Heart right ventricle (tissue), 16 donors: Measurements from ENCODE around the gene ETV2. TPM values are rescaled to one million over a fixed set of nuclear protein-coding genes. Genes with fewer than 3 reads are reported as not detected.

Source experiments
- ATAC-seq, 8 donors: fragments of 200-7000 bp; cut with Tn5 transposase; one replicate each; pipeline ENCODE4 v1.9.1; 2020; ENCODE audit warnings: mild to moderate bottlenecking in 8 of 8, moderate library complexity in 8 of 8, moderate number of reproducible peaks in 1 of 8
- DNase-seq, 2 donors: peaks; one replicate each; pipeline ENCODE4 v3.0.0-alpha.2; 2020
- H3K27ac ChIP-seq, 10 donors: fragments of 200-600 bp; sonication (generic) in 2 of 10; one replicate each; pipeline versions ENCODE4 v1.5.0 to v1.8.0; 2020 to 2022; ENCODE audit warnings: mild to moderate bottlenecking in 3 of 10
- H3K27me3 ChIP-seq, 7 donors: fragments of 200-600 bp; one replicate each; pipeline ENCODE4 v1.8.0; 2021 to 2022; ENCODE audit warnings: mild to moderate bottlenecking in 2 of 7
- H3K36me3 ChIP-seq, 9 donors: fragments of 200-600 bp; sonication (generic) in 1 of 9; one replicate each; pipeline versions ENCODE4 v1.5.0 to v1.8.0; 2020 to 2022; ENCODE audit warnings: mild to moderate bottlenecking in 2 of 9
- H3K4me1 ChIP-seq, 9 donors: fragments of 200-600 bp; sonication (generic) in 1 of 9; one replicate each; pipeline versions ENCODE4 v1.5.0 to v1.8.0; 2020 to 2022; ENCODE audit warnings: mild to moderate bottlenecking in 4 of 9
- H3K4me3 ChIP-seq, 10 donors: fragments of 200-600 bp; sonication (generic) in 2 of 10; one replicate each; pipeline versions ENCODE4 v1.5.0 to v1.8.0; 2020 to 2022; ENCODE audit warnings: mild to moderate bottlenecking in 7 of 10, moderate library complexity in 2 of 10
- H3K9me3 ChIP-seq, 11 donors: fragments of 200-600 bp in 10 of 11; sonication (generic) in 2 of 11; one replicate each; pipeline versions ENCODE4 v1.5.0 to v1.8.0; 2013 to 2022; ENCODE audit warnings: mild to moderate bottlenecking in 2 of 11, control low read depth in 1 of 11, moderate library complexity in 1 of 11
- CTCF ChIP-seq, 9 donors: fragments of 200-600 bp; sonication (generic) in 2 of 9; IDR thresholded peaks; one replicate each; pipeline versions ENCODE4 v1.5.0 to v1.8.0; 2021 to 2022; ENCODE audit warnings: antibody characterized with exemption in 9 of 9, mild to moderate bottlenecking in 5 of 9, moderate library complexity in 1 of 9
- WGBS, 2 donors: extraction: QIAGEN DNeasy Blood & Tissue Kit; methylation state at CpG; one replicate each; pipeline ENCODE4 v1.1.7; 2013; ENCODE audit warnings: inconsistent platforms in 1 of 2; 5-methylcytosine and 5-hydroxymethylcytosine counted together
- intact Hi-C, 10 donors: fragments of 100-400 bp; cut with DNase I; formaldehyde crosslinking; loops; one replicate each; pipeline versions ENCODE4 v1.11.1 to v1.14.2; 2022
- polyA plus RNA-seq, 2 donors: library from polyadenylated mRNA; stranded (reverse); fragments of 200-250 nt; gene quantifications; one replicate each; pipeline ENCODE4 v1.2.3, GENCODE V29; 2013
- total RNA-seq, 10 donors: library from RNA; stranded (reverse); fragmentation: NEBNext Ultra II Directional in 3 of 10; extraction: Animal tissue kit (Norgen Biotek cat#: 25700) in 3 of 10; gene quantifications; one replicate each; pipeline versions ENCODE4 v1.2.1 to v1.2.4, GENCODE V29; 2021 to 2023
- donor health status: Arrhythmogenic right ventricular cardiomyopathy.
- donor health status: ischemic (EF 13 %, LVEDD 7.1; RV severe dilation, severe dysfunction).
- donor health status: healthy with polysubstance abuse.
- donor health status: DM: no; HTN: yes; CAD: no.
- donor health status: DM: no; HTN: no; CAD: no.
- donor health status: ischemic (EF 25% LVEDD 6.9; RV normal size, moderate dysfunction).
- donor health status: ischemic (EF 25% LVEDD 5.7; RV mildly dilated, moderate dysfunction).
- donor health status: healthy.
- donor health status: DM: yes; HTN: yes; CAD: no.
- donor health status: Ischemic cardiomyopathy.
- donor health status: ischemic (EF 35%, LVEDD 5.7; RV mildly dilated, moderate dysfunction).
- donor health status: nonischemic (EF 11% LVEDD 7.7; RV severe dilation, severe dysfunction).
- donor health status: DM: yes; HTN: yes; CAD: no.
- donor health status: PGD.
- donor health status: ischemic (EF 29% LVEDD 5.4; RV normal size, mild dysfunction).
- donor health status: nonischemic (EF 23%, LVEDD 6.1; RV moderate dilation, normal function).

The ETV2 gene
- total and polyA plus RNA-seq, 12 donors = 0.26 to 1.5 (median 0.41) TPM; not detected in 6

GRCh38 chr19:35644206-35644986, 2.9 kb downstream of the ETV2 start:
- DNase-seq = peak; percentile 94 to 95
- peak; percentile 83 to 91 (median 89) for ATAC-seq
- H3K27me3 ChIP-seq = no peaks in the 10 kb centered on the region
- H3K27ac ChIP-seq = peak overlapping the region in 9 of 10 donors; percentile 72 to 92 (median 80)
- peaks cover 9 to 55% (median 33%) of the 10 kb centered on the region in 9 donors for H3K4me1 ChIP-seq
- 1% methylated on average over 57 to 60 of the region's 60 CpGs for WGBS, 2 donors
- no peaks in the 10 kb centered on the region for H3K9me3 ChIP-seq
- H3K36me3 ChIP-seq = peaks cover 0 to 1% (median 0%) of the 10 kb centered on the region in 9 donors
- intact Hi-C loops = loop anchor here in 3 of 10 donors (5.0 to 10.0 kb wide), 2 partner anchors 97 to 100 kb away; partner anchors contain the start of gene TMEM147 (in 3 of the 3)
- peak overlapping the region; percentile 30 to 80 (median 62) for H3K4me3 ChIP-seq
- TF ChIP-seq CTCF (IDR thresholded peaks at IDR 0.05) = peak in 2 of 9 donors; percentile 4 to 9

- ATAC-seq (peak; percentile 18 to 56 (median 44)), DNase-seq (peak; percentile 88 to 90)
- Histone ChIP-seq H3K4me3 (peak overlapping the region in 9 of 10 donors; percentile 53 to 80 (median 62)), H3K27me3 (no peaks in the 10 kb centered on the region), H3K27ac (peak overlapping the region in 9 of 10 donors; percentile 72 to 92 (median 80)), H3K4me1 (peaks cover 9 to 63% (median 39%) of the 10 kb centered on the region in 9 donors), H3K9me3 (no peaks in the 10 kb centered on the region), H3K36me3 (peaks cover 0 to 8% (median 4%) of the 10 kb centered on the region in 9 donors)
- no peak for TF ChIP-seq CTCF (IDR thresholded peaks at IDR 0.05)
- WGBS, 2 donors = 17 to 19% methylated on average over 20 of the region's 20 CpGs
- intact Hi-C loops = loop anchor here in 3 of 10 donors (5.0 to 10.0 kb wide), 2 partner anchors 98 to 100 kb away; partner anchors contain the start of gene TMEM147 (in 3 of the 3)
These were observed 3.6 kb downstream of the ETV2 start for GRCh38 chr19:35644987-35645679.

GRCh38 chr19:35645680-35646511, 4.4 kb downstream of the ETV2 start:
- peaks cover 10 to 70% (median 43%) of the 10 kb centered on the region in 9 donors for H3K4me1 ChIP-seq
- TF ChIP-seq CTCF (IDR thresholded peaks at IDR 0.05) = no peak
- no peak overlapping the region for H3K4me3 ChIP-seq
- 75 to 76% methylated on average over 7 of the region's 7 CpGs for WGBS, 2 donors
- ATAC-seq = no peak
- no peaks in the 10 kb centered on the region for H3K27me3 ChIP-seq
- no peaks in the 10 kb centered on the region for H3K9me3 ChIP-seq
- DNase-seq = no peak
- peak overlapping the region in 3 of 10 donors; percentile 77 to 87 (median 85) for H3K27ac ChIP-seq
- intact Hi-C loops = loop anchor here in 1 of 10 donors (10.0 kb wide), 1 partner anchor 101 kb away; the partner anchor contains the start of gene TMEM147
- peaks cover 0 to 16% (median 7%) of the 10 kb centered on the region in 9 donors for H3K36me3 ChIP-seq
